GM12878 (cell line): ENCODE results near the gene KDM4D. TPM values are rescaled to one million over a fixed set of nuclear protein-coding genes. Genes with fewer than 3 reads are reported as not detected.

Source experiments
- CBX5 ChIP-seq: sonication (generic); IDR thresholded peaks from 2 replicates; pipeline ENCODE4 v1.6.1; 2016; ENCODE audit warnings: low read depth, moderate library complexity, mild to moderate bottlenecking, inconsistent platforms
- CEBPB ChIP-seq, 2 experiments: fragments of 150-350 bp in 1 of 2; IDR thresholded peaks; 2 replicates each; pipeline ENCODE4 v1.6.1; 2012 to 2014; ENCODE audit warnings: low read depth in 2 of 2, low read length in 2 of 2, borderline replicate concordance in 1 of 2, inconsistent platforms in 1 of 2
- FOS ChIP-seq: IDR thresholded peaks from 3 replicates; pipeline ENCODE4 v1.6.1; 2011; ENCODE audit warnings: borderline replicate concordance; ENCODE audit not compliant: insufficient read length; ENCODE audit errors: extremely low read depth
- IRF5 ChIP-seq: fragments of 450-650 bp; IDR thresholded peaks from 2 replicates; pipeline ENCODE4 v1.6.1; 2017; ENCODE audit warnings: borderline replicate concordance
- KDM1A ChIP-seq: fragments of 200-600 bp; sonication (generic); IDR thresholded peaks from 2 replicates; pipeline ENCODE4 v1.6.1; 2016; ENCODE audit warnings: borderline replicate concordance
- MYB ChIP-seq: fragments of 150-350 bp; IDR thresholded peaks from 2 replicates; pipeline ENCODE4 v1.6.1; 2014; ENCODE audit warnings: mild to moderate bottlenecking, low read depth, low read length, borderline replicate concordance
- NFYB ChIP-seq: IDR thresholded peaks from 2 replicates; pipeline ENCODE4 v1.6.1; 2011; ENCODE audit warnings: low read depth, mild to moderate bottlenecking, low read length, improper control_type of control experiment, moderate library complexity; ENCODE audit not compliant: insufficient read depth
- NR2F1 ChIP-seq: fragments of 450-650 bp; conservative IDR thresholded peaks from 2 replicates; pipeline ENCODE4 v1.6.1; 2017; ENCODE audit warnings: mild to moderate bottlenecking
- NRF1 ChIP-seq: conservative IDR thresholded peaks from 2 replicates; pipeline ENCODE4 v1.6.1; 2011; ENCODE audit warnings: mild to moderate bottlenecking, low read depth, low read length, improper control_type of control experiment
- POLR2AphosphoS5 ChIP-seq: IDR thresholded peaks from 2 replicates; pipeline ENCODE4 v1.6.1; 2011; ENCODE audit warnings: mild to moderate bottlenecking, low read length, inconsistent platforms
- RAD21 ChIP-seq: IDR thresholded peaks from 2 replicates; pipeline ENCODE4 v1.6.1; 2011; ENCODE audit warnings: mild to moderate bottlenecking, low read depth, low read length, moderate library complexity; ENCODE audit not compliant: insufficient read depth
- ZNF24 ChIP-seq: fragments of 450-650 bp; IDR thresholded peaks from 2 replicates; pipeline ENCODE4 v1.6.1; 2017; ENCODE audit warnings: antibody characterized with exemption, mild to moderate bottlenecking
- ZSCAN29 ChIP-seq: fragments of 450-650 bp; IDR thresholded peaks from 2 replicates; pipeline ENCODE4 v1.6.1; 2017; ENCODE audit warnings: mild to moderate bottlenecking, moderate library complexity
- polyA plus RNA-seq, 11 experiments: library from polyadenylated mRNA; depleted of rRNA in 4 of 11; unstranded in 6 of 11; stranded (reverse) in 5 of 11; fragments of >200 nt; fragmentation: Nextera tagmentation in 4 of 11; fragmentation: Illumina TruSeq in 1 of 11; extraction: Ambion mirVana in 4 of 11; extraction: Trizol in 1 of 11; gene quantifications; 1 replicate in 1 of 11; 2 replicates in 10 of 11; pipeline versions ENCODE4 v1.2.1 to v1.2.3, GENCODE V29; 2011 to 2016; ENCODE audit warnings: inconsistent platforms in 2 of 11, missing spikeins in 2 of 11, low read depth in 1 of 11
- total RNA-seq, 4 experiments: library from RNA; depleted of rRNA in 3 of 4; stranded (reverse); fragments of >200 nt in 3 of 4; fragmentation: Illumina TruSeq in 1 of 4; extraction: Trizol in 1 of 4; gene quantifications; 2 replicates each; pipeline versions ENCODE4 v1.2.1 to v1.2.3, GENCODE V29; 2013 to 2021
- TF ChIP-seq, protein P1 (sequence below): fragments of 450-650 bp; IDR thresholded peaks from 2 replicates; pipeline ENCODE4 v1.6.1; 2018; ENCODE audit warnings: borderline replicate concordance, mild to moderate bottlenecking; ENCODE audit not compliant: partially characterized antibody
- TF ChIP-seq, protein P2 (sequence below): IDR thresholded peaks from 2 replicates; pipeline ENCODE4 v1.6.1; 2011; ENCODE audit warnings: low read depth, low read length, improper control_type of control experiment, borderline replicate concordance

KDM4D gene
- total and polyA plus RNA-seq, 10 of the 15 experiments (the other 5 are each of a cell fraction or from before 2014, with no cell fraction given) = 0.63 to 2.6 (median 1.3) TPM

DNA sequence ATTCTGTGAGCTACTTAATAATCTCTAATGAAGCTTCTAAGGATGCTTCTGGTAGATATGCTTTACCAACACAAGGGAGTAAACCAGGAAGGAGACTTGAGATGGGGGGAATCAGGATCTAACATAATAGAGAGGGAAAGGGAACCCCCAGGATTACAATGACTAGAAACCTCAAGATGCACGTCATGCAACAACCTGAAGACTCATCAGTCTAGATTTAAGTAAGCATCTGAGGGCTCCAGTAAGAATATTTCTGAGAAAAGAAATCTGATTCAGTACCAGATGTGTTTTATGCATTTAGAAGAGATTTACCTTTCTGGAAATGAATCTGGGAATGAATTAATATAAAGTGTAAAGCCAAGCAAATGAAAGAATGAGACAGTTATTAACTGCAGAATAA is 15.2 kb downstream of the KDM4D start (continued):
- TF ChIP-seq, protein P1, sequence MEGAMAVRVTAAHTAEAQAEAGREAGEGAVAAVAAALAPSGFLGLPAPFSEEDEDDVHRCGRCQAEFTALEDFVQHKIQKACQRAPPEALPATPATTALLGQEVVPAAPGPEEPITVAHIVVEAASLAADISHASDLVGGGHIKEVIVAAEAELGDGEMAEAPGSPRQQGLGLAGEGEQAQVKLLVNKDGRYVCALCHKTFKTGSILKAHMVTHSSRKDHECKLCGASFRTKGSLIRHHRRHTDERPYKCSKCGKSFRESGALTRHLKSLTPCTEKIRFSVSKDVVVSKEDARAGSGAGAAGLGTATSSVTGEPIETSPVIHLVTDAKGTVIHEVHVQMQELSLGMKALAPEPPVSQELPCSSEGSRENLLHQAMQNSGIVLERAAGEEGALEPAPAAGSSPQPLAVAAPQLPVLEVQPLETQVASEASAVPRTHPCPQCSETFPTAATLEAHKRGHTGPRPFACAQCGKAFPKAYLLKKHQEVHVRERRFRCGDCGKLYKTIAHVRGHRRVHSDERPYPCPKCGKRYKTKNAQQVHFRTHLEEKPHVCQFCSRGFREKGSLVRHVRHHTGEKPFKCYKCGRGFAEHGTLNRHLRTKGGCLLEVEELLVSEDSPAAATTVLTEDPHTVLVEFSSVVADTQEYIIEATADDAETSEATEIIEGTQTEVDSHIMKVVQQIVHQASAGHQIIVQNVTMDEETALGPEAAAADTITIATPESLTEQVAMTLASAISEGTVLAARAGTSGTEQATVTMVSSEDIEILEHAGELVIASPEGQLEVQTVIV = no peak
- TF ChIP-seq ZSCAN29 (no peak), MYB (no peak), RAD21 (no peak), CEBPB (IDR thresholded peaks at IDR 0.05; ENCODE audit: borderline replicate concordance in 1 of 2, low read depth in 2 of 2, low read length in 2 of 2) (no peak), FOS (no peak), NR2F1 (no peak), KDM1A (no peak), IRF5 (no peak), POLR2AphosphoS5 (no peak), NFYB (no peak), NRF1 (no peak), CBX5 (no peak), ZNF24 (no peak)
- TF ChIP-seq, protein P2, sequence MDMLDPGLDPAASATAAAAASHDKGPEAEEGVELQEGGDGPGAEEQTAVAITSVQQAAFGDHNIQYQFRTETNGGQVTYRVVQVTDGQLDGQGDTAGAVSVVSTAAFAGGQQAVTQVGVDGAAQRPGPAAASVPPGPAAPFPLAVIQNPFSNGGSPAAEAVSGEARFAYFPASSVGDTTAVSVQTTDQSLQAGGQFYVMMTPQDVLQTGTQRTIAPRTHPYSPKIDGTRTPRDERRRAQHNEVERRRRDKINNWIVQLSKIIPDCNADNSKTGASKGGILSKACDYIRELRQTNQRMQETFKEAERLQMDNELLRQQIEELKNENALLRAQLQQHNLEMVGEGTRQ = no peak
